ENCODE results near the gene ZNF106. TPM values are rescaled to one million over a fixed set of nuclear protein-coding genes. Genes with fewer than 3 reads are reported as not detected.

ZNF106 gene
- 66.1 TPM for total RNA-seq

DNA sequence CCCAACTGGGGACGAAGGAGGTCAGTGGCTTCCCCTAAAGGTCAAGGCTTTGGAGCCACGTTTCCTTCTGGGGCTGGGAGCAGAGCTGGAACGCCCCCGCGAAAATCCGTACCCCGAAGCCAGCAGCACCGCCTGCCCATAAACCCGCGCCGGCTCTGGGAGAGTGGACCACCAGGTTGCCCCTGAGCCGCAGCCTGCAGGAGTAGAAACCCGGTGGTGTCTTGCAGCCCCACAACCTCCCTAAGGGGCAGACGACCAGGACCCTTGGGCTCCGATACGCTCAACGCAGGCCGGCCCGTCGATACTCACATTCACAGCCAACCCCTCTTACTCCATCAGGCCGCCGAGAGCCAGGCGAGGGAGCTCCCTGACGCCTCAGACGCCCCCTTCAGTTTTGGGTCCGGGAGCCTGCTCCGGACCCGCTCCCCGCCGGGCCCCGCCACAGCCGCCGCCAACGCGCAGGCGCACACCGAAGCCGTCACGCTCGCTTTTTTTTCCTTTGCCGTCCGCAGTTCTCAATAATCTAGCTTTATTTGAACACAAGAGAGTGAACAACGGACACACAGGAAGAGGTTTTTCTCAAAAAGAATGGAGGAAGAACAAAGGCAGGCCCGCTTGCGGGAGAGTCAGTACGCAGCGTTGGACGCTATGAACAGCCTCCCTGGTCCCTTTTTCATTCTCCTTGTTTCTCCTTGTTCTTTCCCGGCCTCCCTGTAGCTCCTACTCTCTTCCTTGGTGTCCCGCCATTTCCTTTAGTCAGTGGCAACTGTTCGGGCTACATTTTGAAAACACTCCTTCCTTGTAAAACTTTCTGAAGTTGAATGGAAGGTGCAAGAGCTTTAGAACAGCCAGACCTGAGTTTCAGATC, at the start of gene ZNF106:
Gene ZNF106 (minus strand): TSS at position 471 of the 868 bp plus-strand sequence. CDS start 18,852 bp downstream, outside the sequence.
- DNase-seq (ENCODE audit: low spot score), result peak; percentile 88

DNA sequence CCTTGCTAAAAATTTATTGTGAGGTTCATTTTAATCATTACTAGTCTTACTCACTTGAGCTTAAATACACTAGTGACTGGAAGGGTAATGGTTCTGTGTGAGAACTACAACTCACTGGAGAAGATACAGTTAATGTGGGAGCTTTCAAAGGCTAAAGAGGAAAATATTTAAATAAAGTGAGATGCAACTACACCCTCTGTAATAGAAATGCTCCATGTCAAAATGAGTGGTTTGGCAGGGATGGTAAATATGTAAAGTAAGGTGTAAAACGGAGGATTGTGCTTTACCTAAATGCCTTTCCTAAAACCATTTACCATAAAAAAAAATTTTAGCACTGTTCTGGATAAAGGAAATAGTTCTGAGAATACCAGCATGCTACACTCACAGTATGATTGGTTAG, 42.3 kb upstream of the ZNF106 start:
- DNase-seq (ENCODE audit: low spot score), result no peak

DNA sequence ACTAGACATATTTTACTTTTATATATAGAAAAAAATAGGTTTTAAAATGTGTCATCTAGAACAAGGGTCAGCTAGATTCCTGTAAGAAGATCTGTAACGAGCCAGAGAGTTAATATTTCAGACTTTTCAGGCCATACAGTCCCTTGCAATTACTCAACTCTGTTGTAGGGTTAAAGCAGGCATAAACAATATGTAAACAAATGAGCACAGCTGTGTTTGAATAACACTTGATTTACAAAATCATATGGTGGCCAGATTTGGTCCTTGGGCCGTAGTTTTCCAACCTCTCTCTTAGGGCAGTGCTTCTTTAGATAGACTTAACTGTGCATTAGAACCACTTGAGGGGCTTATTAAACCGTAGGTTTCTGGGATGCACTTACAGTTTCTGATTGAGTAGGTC, 38.0 kb upstream of the ZNF106 start:
- no peak for DNase-seq (ENCODE audit: low spot score)

DNA sequence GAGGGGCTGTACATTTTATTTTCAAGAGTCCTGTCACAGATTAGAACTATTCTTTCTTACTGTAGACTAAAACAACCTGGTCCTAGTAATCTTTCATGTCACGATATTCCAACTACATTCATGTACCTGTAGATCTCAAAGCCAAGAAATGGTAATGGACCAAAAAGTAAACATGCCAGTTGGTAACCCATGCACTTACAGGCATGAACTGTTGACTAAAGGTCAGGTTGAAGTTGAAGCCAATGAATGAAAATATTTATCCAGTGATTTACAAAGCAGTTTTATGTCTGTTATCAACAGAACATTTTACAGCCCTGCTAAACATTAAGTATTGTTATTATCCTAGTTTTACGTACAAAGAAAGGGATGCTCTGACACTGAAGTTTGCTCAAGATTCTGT, 32.4 kb upstream of the ZNF106 start:
- DNase-seq (ENCODE audit: low spot score), result no peak

DNA sequence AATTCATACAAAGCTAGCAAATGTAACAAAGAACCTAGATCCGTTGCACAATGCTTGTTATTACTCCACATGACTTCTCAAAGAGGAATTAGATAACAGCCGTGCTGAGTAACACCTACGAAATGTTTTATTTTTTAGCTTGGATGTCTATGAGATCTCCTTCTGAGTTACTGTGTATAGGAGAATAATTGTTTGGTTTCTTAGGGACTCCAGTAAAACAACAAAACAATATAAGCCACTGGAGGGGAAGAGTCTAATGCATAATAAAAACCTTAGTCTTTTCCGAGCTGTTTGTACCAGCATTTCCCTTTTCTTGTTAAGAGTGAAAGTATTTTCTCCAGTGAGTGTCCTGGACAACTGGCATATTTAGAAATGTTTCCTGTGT, 20.1 kb upstream of the ZNF106 start:
- DNase-seq (ENCODE audit: low spot score), result no peak

DNA sequence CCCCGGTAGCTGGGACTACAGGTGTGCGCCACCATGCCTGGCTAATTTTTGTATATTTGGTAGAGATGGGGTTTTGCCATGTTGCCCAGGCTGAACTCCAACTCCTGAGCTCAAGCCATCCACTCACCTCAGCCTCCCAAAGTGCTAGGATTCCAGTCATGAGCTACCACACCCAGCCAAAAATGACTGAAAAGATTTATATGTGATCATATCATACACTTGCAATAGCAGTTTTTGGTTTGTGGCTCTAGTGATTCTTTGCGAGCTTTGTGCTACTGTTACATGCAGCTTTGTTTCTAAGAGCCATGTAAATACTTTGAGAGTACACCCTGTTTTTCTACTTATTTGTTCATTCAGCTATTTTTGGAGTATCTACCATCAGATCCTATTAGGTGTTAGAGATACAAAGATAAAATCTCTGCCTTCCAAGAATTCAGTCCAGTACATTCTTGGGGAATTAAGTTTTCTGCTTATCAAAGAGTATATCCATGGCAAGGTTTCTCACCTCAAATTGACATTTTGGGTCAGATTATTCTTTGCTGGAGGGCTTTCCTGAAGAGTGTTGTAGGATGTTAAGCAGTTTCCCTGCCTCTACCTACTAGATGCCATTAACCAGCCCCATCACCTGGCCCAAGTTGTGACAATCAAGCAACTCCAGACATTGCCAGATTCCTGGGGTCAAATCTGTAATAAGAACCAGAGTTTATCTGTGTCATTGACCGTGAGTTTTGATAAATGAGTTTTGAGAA, 19.5 kb upstream of the ZNF106 start:
- no peak for DNase-seq (ENCODE audit: low spot score)

DNA sequence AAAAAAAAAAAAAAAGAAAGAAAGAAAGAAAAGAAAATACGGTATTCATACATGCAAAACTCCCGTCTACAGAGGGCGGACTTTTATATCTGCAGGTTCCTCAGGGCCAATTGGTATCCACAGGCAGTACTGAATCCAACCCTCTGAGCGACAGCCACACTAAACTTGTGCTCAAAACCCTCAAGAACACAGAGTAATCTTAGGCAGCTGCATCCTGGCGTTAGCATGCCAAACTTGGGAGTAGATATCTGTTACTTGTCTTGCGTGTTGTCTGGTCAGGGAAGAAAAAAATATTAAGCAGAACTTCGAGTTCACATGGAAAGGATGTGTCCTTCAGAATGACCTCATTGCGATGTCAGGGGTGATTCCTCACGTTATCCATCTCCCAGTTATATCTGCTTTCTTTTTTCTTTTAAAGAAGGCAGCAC, 17.3 kb upstream of the ZNF106 start:
- no peak for DNase-seq (ENCODE audit: low spot score)

DNA sequence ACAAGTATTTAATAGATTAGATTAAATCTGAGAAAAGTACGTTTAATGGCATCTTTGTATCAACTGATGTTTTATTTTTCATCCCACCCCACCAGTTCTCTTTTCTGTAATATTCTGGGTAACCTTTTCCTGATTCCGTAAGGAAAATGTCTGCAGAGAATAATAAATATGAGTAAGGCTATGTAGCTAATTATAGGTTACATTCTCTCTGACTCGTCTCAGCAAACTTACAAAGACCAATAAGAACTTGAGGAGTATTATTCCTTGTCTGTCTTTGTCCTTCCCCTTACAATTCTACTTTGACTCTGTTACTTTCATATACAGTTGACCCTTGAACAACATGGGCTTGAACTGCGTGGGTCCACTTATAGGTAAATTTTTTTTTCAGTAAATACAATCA, 16.6 kb upstream of the ZNF106 start:
- DNase-seq (ENCODE audit: low spot score), result no peak

DNA sequence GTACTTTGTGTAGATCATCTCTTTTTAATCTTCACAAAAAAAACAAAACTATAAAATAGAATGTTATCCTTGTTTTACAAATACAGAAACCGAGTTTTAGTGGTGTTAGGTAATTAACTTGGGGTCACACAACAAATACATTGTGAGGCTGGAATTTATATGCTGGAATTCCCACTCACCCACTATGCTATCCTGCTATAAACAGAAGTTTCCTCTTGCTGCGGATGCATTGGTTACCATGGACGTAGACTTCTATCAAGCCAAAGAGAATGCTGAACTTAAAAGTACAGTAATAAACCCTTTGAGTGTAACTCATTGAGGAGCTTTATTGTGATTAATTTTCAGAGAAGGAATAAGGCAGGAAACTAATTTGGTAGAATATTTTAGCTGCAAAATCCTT, 13.7 kb upstream of the ZNF106 start:
- no peak for DNase-seq (ENCODE audit: low spot score)

DNA sequence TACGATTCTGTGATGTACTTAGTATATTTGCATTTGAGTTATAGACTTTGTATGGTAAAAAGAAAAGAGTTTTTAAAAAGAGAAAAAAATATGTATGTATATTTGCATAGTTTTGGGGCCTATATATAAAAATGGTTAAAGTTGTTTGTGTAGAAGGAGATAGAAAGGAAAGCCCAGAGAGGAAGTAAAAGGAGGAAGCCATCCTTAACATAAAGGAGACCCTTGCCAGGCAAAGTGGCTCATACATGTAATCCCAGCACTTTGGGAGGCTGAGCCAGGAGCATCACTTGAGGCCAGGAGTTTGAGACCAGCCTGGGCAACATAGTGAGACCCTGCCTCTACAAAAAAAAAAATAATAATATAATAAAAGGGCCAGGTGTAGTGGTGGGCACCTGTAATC, 12.9 kb upstream of the ZNF106 start:
- no peak for DNase-seq (ENCODE audit: low spot score)

DNA sequence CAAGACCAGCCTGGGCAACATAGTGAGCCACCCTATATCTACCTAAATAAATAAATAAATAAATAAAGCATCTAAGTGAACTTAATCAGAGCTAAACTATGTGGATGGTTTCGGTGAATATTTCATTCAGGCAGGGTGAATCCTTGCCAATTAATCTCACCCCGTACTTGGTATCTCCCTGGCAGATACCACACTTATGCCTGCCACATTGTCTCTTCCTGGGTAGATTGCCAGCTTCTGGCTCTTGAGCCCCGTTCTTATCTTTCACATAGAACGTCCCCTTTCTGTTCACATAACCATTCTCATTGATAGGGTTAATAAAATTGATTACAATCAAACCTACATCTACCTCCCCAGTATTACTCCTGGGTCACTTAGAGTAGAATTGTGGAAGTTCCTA, 11.5 kb upstream of the ZNF106 start:
- DNase-seq (ENCODE audit: low spot score), result no peak

DNA sequence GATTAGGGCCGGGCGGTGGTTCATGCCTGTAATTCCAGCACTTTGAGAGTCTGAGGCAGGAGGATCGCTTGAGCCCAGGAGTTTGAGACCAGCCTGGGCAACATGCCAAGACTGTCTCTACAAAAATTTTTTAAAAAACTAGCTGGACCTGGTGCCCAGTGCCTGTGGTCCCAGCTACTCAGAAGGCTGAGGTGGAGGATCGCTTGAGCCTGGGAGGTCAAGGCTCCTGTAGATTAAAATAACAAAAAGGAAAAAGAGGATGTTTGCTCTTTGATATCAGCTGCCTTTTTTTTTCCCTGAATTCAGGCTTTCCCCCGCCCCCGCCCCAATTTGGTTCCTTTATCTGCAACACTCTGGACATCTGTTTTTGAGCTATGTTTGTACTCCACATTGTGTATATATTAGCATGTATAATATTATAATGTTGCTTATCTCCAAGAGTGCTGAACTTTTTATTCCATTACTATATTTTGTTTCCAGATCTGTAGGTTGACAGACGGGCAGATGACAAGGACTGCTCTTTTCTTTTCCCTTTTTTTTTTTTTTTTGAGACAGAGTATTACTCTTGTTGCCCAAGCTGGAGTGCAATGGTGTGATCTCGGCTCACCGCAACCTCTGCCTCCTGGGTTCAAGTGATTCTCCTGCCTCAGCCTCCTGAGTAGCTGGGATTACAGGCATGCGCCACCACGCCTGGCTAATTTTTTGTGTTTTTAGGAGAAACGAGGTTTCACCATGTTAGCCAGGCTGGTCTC, 9.1 kb upstream of the ZNF106 start:
- no peak for DNase-seq (ENCODE audit: low spot score)

DNA sequence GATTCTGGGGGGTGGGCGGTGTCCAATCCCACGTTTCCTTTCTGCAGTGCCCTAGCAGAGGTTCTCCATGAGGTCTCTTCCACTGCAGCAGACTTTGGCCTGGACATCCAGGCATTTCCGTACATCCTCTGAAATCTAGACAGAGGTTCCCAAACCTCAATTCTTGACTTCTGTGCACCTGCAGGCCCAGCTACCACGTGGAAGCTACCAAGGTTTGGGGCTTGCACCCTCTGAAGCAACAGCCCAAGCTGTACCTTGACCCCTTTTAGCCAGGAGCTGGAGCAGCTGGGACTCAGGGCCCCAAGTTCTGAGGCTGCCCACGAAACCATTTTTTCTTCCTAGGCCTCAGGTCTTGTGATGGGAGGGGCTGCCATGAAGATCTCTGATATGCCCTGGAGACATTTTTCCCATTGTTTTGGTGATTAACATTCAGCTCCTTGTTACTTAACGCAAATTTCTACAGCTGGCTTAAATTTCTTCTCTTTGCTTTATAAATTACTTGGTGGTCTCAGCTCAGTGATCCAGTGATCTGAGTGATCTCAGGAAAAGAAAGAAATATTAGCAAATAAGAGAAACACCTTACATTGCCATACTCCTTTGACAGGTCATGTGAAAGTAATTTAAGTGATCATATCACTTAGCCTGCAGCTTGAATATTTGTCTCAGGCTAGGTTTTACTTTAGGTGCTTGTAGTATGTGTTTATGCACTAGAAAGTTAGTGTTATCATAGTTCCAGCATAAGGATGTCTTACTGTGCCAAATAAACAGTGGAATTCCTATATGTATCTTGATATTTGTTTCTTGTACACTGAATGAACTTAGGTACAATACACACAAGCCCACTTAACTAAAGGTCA, 7.5 kb upstream of the ZNF106 start:
- no peak for DNase-seq (ENCODE audit: low spot score)

DNA sequence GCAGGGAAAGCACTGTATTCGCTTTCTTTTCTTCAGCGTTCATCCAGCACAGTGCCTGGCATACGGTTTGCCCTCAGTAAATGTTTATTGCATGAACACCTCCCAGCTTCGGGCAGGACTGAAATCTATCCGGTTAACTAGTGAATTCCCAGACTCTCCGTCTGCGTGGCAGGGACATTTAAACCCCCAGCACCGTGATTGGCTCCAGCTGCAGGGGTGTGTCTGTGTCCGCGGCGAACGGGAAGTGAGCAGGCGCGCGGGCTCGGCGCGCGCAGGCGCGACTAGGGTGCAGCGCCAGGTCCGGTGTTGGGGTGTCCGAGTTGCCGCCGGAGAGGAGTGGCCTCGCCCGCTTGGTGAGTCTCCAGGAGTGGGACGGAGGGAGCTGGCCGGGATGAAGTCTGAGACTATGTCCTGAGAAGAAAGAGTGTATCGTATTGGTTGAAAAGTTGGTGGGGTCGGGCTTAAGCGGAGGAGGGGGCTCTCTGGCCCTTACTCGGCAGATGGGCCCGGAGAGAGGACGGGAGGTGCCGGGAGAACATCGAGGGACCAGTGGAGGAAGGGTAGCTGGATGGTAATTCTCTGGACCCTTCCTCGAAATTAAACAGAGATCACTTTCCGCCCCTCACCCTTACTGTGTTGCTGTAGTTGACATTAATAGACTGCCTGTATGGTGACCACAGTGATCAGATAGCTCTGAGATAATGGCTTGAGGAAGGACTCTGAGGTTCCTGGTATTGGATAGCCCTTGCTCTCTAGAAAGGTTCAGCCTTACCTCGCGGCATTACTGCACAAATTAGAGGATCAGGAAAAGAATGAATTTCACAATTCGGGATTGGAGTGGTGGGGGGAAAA, 4.6 kb upstream of the ZNF106 start, which contains the start of gene SNAP23:
Gene SNAP23 (plus strand): TSS at position 274 of the 852 bp plus-strand sequence. CDS start 16,213 bp downstream, outside the sequence.
- DNase-seq (ENCODE audit: low spot score), result peak; percentile 95

DNA sequence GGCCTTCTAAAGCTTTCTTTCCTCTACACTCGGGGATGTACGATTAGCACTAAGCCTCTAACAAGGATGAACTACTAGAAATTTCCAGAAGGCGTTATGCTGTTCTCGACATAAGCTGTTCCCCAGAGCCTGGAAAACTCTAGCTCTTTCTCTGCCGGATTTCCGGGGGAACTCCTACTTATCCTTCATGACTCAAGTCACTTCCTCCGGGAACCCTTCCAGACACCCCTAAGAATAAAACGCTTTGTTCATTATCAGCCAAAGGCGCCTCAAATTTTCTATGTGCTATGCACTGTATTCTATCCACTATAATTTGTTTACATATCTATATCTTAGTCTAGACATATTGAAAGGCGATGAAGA, 4.0 kb upstream of the ZNF106 start:
- DNase-seq (ENCODE audit: low spot score), result peak; percentile 69

DNA sequence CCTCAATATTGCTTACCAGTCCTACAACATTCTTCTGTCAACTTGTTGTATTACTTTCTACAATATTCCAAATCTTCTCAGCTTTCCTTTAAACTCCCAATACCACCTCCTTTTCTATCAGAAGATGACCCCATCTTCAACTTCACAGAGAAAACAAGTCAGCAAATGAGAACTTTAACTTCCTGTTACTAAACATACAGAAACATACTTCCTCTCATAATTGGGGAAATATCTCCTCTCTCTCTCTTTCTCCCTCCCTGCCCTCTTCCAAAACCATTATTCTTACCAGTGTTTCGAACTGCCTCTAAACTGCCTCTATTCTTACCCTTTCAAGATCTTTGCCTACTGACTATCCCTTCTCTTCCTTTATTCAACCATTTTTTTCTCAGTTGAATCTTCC, 2.7 kb upstream of the ZNF106 start:
- no peak for DNase-seq (ENCODE audit: low spot score)

DNA sequence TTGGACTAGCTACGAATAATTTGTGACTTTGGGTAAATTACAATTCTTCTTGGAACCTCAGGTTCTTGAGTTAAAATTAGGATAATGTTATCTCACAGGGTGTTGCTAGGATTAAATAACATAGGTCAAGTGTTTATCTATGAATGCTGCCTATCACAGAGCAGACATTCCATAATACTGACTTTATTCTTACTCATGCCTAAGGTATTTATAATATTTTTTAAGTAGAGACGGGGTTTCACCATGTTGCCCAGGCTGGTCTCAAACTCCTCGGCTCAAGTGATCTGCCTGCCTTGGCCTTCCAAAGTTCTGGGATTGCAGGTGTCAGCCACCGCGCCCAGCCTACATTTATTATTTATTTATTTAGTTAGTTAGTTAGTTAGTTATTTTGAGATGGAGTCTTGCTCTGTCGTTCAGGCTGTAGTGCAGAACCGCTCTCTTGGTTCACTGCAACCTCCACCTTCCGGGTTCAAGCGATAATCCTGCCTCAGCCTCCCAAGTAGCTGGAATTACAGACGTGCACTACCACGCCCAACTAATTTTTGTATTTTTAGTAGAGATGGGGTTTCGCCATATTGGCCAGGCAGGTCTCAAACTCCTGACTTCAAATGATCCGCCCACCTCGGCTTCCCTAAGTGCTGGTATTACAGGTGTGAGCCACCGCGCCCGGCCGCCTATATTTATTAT, 741 bp upstream of the ZNF106 start:
- no peak for DNase-seq (ENCODE audit: low spot score)

DNA sequence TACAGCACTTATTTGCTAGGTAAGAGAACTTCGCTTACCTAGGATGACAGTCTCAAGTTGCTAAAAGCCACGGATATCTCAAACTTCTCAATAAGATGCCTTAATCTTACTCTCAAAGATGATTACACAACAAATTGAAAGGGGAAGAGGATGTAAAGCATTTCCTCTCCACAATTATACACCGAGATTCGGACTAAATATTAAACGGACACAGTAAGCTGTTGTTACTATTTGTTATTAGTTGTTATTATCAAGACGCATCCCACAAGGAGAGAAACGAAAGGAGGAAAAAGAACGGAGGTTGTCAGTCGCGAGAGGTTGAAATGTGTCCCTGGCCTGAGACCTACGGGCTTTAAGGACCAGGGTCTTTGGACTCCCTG, 660 bp downstream of the ZNF106 start:
- DNase-seq (ENCODE audit: low spot score), result no peak

DNA sequence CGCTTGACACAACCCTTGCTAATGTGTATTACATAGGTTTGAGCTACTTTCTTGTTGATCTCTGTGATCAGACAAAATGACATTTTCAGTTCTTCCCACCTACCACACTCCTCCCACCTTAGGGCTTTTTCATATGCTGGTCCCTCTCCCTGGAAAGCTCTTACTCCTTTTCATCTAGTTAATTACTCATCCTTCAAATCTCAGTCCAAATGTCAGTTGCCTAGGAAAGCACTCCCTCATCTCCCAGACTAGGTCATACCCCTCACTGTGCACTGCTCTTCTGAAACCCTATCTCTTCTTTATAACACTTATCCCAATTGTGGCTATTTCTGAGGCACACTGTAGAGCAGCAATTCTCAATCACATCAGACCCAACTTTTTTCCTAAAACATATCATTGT, 7.3 kb downstream of the ZNF106 start:
- no peak for DNase-seq (ENCODE audit: low spot score)

DNA sequence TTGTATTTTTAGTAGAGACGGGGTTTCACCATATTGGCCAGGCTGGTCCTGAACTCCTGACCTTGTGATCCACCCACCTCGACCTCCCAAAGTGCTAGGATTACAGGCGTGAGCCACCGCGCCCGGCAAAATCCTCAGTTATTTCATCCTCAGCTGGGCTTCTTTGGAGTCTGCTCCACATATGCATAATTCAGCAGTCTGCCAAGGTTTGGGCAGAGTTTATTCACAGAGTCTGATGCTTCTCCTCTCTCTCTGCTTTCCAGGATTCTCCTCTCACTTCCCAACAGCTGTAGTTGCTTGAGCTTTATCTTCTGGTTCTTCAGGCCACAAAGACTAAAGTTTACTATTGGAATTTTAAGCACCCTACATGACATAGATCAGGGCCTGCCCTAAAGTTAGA, 8.2 kb downstream of the ZNF106 start:
- no peak for DNase-seq (ENCODE audit: low spot score)
